Parathyroid adenoma (tissue), 2 donors: ENCODE data around the gene IL6R.

Experiments used
- H2AFZ ChIP-seq: fragments of 300-600 bp; sonication (generic); one replicate; pipeline ENCODE4 v1.7.0; 2017; ENCODE audit warnings: antibody characterized with exemption, mild to moderate bottlenecking
- H3K27ac ChIP-seq: fragments of 300-600 bp; sonication (generic); one replicate; pipeline ENCODE4 v1.7.0; 2017
- H3K27me3 ChIP-seq: fragments of 300-600 bp; sonication (generic); one replicate; pipeline ENCODE4 v1.7.0; 2017; ENCODE audit warnings: low read length; ENCODE audit not compliant: control insufficient read depth, insufficient read depth
- H3K36me3 ChIP-seq: fragments of 300-600 bp; sonication (generic); one replicate; pipeline ENCODE4 v1.7.0; 2017; ENCODE audit warnings: low read length; ENCODE audit not compliant: control insufficient read depth, insufficient read depth
- H3K4me1 ChIP-seq: fragments of 300-600 bp; sonication (generic); one replicate; pipeline ENCODE4 v1.7.0; 2017; ENCODE audit warnings: control low read depth
- H3K4me2 ChIP-seq: fragments of 300-600 bp; sonication (generic); one replicate; pipeline ENCODE4 v1.7.0; 2017; ENCODE audit warnings: low read length
- H3K4me3 ChIP-seq: fragments of 300-600 bp; sonication (generic); one replicate; pipeline ENCODE4 v1.7.0; 2017; ENCODE audit warnings: low read depth, low read length
- H3K79me2 ChIP-seq: fragments of 300-600 bp; sonication (generic); one replicate; pipeline ENCODE4 v1.7.0; 2017; ENCODE audit warnings: control low read depth
- H3K9ac ChIP-seq: fragments of 300-600 bp; sonication (generic); one replicate; pipeline ENCODE4 v1.7.0; 2017; ENCODE audit warnings: mild to moderate bottlenecking
- H3K9me3 ChIP-seq: fragments of 300-600 bp; sonication (generic); one replicate; pipeline ENCODE4 v1.7.0; 2017; ENCODE audit warnings: low read length; ENCODE audit not compliant: control insufficient read depth
- TF ChIP-seq, protein P1 (sequence below): fragments of 300-600 bp; sonication (generic); IDR thresholded peaks from one replicate; pipeline ENCODE4 v1.7.0; 2017; ENCODE audit warnings: antibody characterized with exemption, mild to moderate bottlenecking
- donor health status: primary hyperparathyroidism.

The IL6R gene

DNA sequence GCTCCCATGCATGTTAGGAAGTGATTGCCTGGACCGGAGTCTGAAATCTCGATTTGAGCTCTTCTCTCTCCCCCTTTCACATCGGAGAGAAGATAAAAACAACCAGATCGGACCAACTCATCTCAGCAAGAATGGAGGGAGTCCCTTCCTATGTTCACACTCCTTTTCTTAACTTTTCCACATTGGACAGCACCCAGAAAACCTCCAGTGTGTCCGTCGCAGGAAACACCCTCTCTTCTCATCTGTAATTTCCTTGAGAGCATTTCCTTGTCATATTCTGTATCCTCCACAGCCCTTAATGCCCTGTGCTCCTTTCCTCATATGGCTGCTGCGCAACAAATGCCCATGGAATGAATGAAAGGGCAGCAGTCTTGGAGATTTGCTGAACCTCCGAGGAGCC is 95.4 kb downstream of the IL6R start:
- no peak overlapping the region for H2AFZ ChIP-seq
- H3K9ac ChIP-seq: no peak overlapping the region
- no peak overlapping the region for H3K27ac ChIP-seq
- no peaks in the 10 kb centered on the region for H3K27me3 ChIP-seq
- TF ChIP-seq, protein P1, sequence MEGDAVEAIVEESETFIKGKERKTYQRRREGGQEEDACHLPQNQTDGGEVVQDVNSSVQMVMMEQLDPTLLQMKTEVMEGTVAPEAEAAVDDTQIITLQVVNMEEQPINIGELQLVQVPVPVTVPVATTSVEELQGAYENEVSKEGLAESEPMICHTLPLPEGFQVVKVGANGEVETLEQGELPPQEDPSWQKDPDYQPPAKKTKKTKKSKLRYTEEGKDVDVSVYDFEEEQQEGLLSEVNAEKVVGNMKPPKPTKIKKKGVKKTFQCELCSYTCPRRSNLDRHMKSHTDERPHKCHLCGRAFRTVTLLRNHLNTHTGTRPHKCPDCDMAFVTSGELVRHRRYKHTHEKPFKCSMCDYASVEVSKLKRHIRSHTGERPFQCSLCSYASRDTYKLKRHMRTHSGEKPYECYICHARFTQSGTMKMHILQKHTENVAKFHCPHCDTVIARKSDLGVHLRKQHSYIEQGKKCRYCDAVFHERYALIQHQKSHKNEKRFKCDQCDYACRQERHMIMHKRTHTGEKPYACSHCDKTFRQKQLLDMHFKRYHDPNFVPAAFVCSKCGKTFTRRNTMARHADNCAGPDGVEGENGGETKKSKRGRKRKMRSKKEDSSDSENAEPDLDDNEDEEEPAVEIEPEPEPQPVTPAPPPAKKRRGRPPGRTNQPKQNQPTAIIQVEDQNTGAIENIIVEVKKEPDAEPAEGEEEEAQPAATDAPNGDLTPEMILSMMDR: no peak
- H3K36me3 ChIP-seq: no peaks in the 10 kb centered on the region
- H3K4me2 ChIP-seq: peak overlapping the region; percentile 10
- peak overlapping the region; percentile 50 for H3K4me3 ChIP-seq
- no peaks in the 10 kb centered on the region for H3K4me1 ChIP-seq
- H3K79me2 ChIP-seq: no peaks in the 10 kb centered on the region
- no peaks in the 10 kb centered on the region for H3K9me3 ChIP-seq

- Histone ChIP-seq H3K4me1 (no peaks in the 10 kb centered on the region), H3K27me3 (no peaks in the 10 kb centered on the region), H3K27ac (no peak overlapping the region), H3K36me3 (no peaks in the 10 kb centered on the region), H3K9ac (no peak overlapping the region), H2AFZ (peak overlapping the region; percentile 72), H3K4me3 (peak overlapping the region; percentile 50), H3K79me2 (no peaks in the 10 kb centered on the region), H3K9me3 (no peaks in the 10 kb centered on the region), H3K4me2 (peak overlapping the region; percentile 10)
- TF ChIP-seq, protein P1: no peak
Measured at GRCh38 chr1:154501423-154502065, 96.4 kb downstream of the IL6R start.

GRCh38 chr1:154502066-154502743 is 97.1 kb downstream of the IL6R start, which contains the start of the genes SHE and TDRD10:
SHE (minus strand) TSS chr1:154502412; CDS start chr1:154502026, 386 bp downstream.
TDRD10 (plus strand) TSS chr1:154502219; CDS start chr1:154506904, 4,685 bp downstream.
- H3K9ac ChIP-seq: no peak within 1 kb of the TSS
- no peaks in the 10 kb centered on the region for H3K27me3 ChIP-seq
- peak within 1 kb of the TSS; percentile 50 for H3K4me3 ChIP-seq
- H3K36me3 ChIP-seq: no peaks in the 10 kb centered on the region
- H2AFZ ChIP-seq: peak within 1 kb of the TSS; percentile 72
- no peaks in the 10 kb centered on the region for H3K4me1 ChIP-seq
- H3K27ac ChIP-seq: no peak within 1 kb of the TSS
- no peaks in the 10 kb centered on the region for H3K9me3 ChIP-seq
- H3K4me2 ChIP-seq: peak within 1 kb of the TSS; percentile 35
- TF ChIP-seq, protein P1: no peak
- H3K79me2 ChIP-seq: no peaks in the 10 kb centered on the region

- Histone ChIP-seq H3K36me3 (no peaks in the 10 kb centered on the region), H3K4me2 (no peak overlapping the region), H3K4me1 (no peaks in the 10 kb centered on the region), H3K79me2 (no peaks in the 10 kb centered on the region), H2AFZ (no peak overlapping the region), H3K27ac (no peak overlapping the region), H3K27me3 (no peaks in the 10 kb centered on the region), H3K9ac (no peak overlapping the region), H3K9me3 (no peaks in the 10 kb centered on the region), H3K4me3 (no peak overlapping the region)
- TF ChIP-seq, protein P1: no peak
Measured at GRCh38 chr1:154502744-154503115, 97.6 kb downstream of the IL6R start.
